NCI-H526 treated with DMSO at 0.1 percent for 48 hours (cell line): ENCODE data around the gene TCEAL3.
"Not testable (repeated sequence)": the region's sequence is repeated elsewhere in the genome, so short reads cannot be mapped to it uniquely, and the experiment has no call there.

Experiments
- DNase-seq: peaks from one replicate; lab custom pipeline; 2025; lab: John Stamatoyannopoulos, UW

The TCEAL3 gene

GRCh38 chrX:103607364-103608305 is at the start of gene TCEAL3:
TCEAL3 (plus strand) TSS chrX:103607963; CDS start chrX:103609065, 1,102 bp downstream.
- peak; percentile 24 for DNase-seq

GRCh38 chrX:103560256-103560655 is 47.5 kb upstream of the TCEAL3 start:
- DNase-seq: no peak

GRCh38 chrX:103562801-103563200 is 45.0 kb upstream of the TCEAL3 start:
- DNase-seq: no peak

GRCh38 chrX:103565197-103565596 is 42.6 kb upstream of the TCEAL3 start:
- no peak for DNase-seq

- no peak for DNase-seq
Measured at GRCh38 chrX:103565752-103566151, 42.0 kb upstream of the TCEAL3 start.

GRCh38 chrX:103571121-103571520 is 36.6 kb upstream of the TCEAL3 start:
- no peak for DNase-seq

GRCh38 chrX:103571726-103572125 is 36.0 kb upstream of the TCEAL3 start:
- no peak for DNase-seq

GRCh38 chrX:103573202-103573601 is 34.6 kb upstream of the TCEAL3 start:
- no peak for DNase-seq

GRCh38 chrX:103584596-103584995 is 23.2 kb upstream of the TCEAL3 start:
- no peak for DNase-seq

GRCh38 chrX:103585411-103586313 is 22.1 kb upstream of the TCEAL3 start, which contains the start of gene TCEAL4:
TCEAL4 (plus strand) TSS chrX:103585515; CDS start chrX:103586676, 1,161 bp downstream.
- DNase-seq: peak; percentile 50

GRCh38 chrX:103586314-103586646 is 21.5 kb upstream of the TCEAL3 start:
- no peak for DNase-seq

- no peak for DNase-seq
Measured at GRCh38 chrX:103586659-103587058, 21.1 kb upstream of the TCEAL3 start.

GRCh38 chrX:103592295-103592694 is 15.5 kb upstream of the TCEAL3 start:
- not testable (repeated sequence) for DNase-seq

GRCh38 chrX:103595202-103595601 is 12.6 kb upstream of the TCEAL3 start:
- not testable (repeated sequence) for DNase-seq

- DNase-seq: no peak
Measured at GRCh38 chrX:103608306-103608963, 672 bp downstream of the TCEAL3 start.

GRCh38 chrX:103610282-103610681 is 2.5 kb downstream of the TCEAL3 start:
- no peak for DNase-seq

- DNase-seq: no peak
Measured at GRCh38 chrX:103613362-103613890, 5.7 kb downstream of the TCEAL3 start.

GRCh38 chrX:103614999-103615398 is 7.2 kb downstream of the TCEAL3 start:
- DNase-seq: no peak

- DNase-seq: no peak
Measured at GRCh38 chrX:103615781-103616371, 8.1 kb downstream of the TCEAL3 start.

GRCh38 chrX:103616676-103617186 is 9.0 kb downstream of the TCEAL3 start:
- DNase-seq: no peak

GRCh38 chrX:103624111-103624510 is 16.3 kb downstream of the TCEAL3 start:
- no peak for DNase-seq
